Astrocyte of the spinal cord (primary cell): ENCODE data around the gene FOS.
"Not testable (repeated sequence)": the region's sequence is repeated elsewhere in the genome, so short reads cannot be mapped to it uniquely, and the experiment has no call there.

Experiments used
- DNase-seq: peaks from one replicate; pipeline ENCODE4 v3.0.0; 2011; ENCODE audit warnings: low read depth, low spot score
- H3K4me3 ChIP-seq: 2 replicates; pipeline ENCODE4 v1.5.1; 2011; ENCODE audit warnings: low read depth, mild to moderate bottlenecking, low read length, moderate library complexity
- CTCF ChIP-seq: IDR thresholded peaks from 2 replicates; pipeline ENCODE4 v1.5.1; 2012; ENCODE audit warnings: low read depth, mild to moderate bottlenecking, low read length, inconsistent platforms
- in situ Hi-C: cut with HindIII; loops from 2 replicates; pipeline ENCODE4 v1.10.0; 2017; ENCODE audit warnings: low sequenced_read_pairs

FOS gene

GRCh38 chr14:75234173-75235115 lies 44.2 kb upstream of the FOS start:
- no peak overlapping the region for H3K4me3 ChIP-seq
- in situ Hi-C loops = no loop called here
- DNase-seq = peak; percentile 94
- TF ChIP-seq CTCF = no peak

- H3K4me3 ChIP-seq, DNase-seq, in situ Hi-C loops: not testable (repeated sequence)
These were observed 43.4 kb upstream of the FOS start for GRCh38 chr14:75235198-75235597.

- in situ Hi-C loops = no loop called here
- TF ChIP-seq CTCF = no peak
- no peak for DNase-seq
- no peak overlapping the region for H3K4me3 ChIP-seq
These were observed 42.2 kb upstream of the FOS start for GRCh38 chr14:75236467-75236866.

GRCh38 chr14:75236901-75237419 lies 41.7 kb upstream of the FOS start:
- TF ChIP-seq CTCF = no peak
- in situ Hi-C loops = no loop called here
- DNase-seq = no peak
- H3K4me3 ChIP-seq = no peak overlapping the region

GRCh38 chr14:75238756-75239455 lies 39.7 kb upstream of the FOS start:
- DNase-seq = peak; percentile 20
- H3K4me3 ChIP-seq = no peak overlapping the region
- no peak for TF ChIP-seq CTCF
- in situ Hi-C loops = no loop called here

GRCh38 chr14:75240781-75241180 lies 37.8 kb upstream of the FOS start:
- in situ Hi-C loops = no loop called here
- no peak for TF ChIP-seq CTCF
- no peak overlapping the region for H3K4me3 ChIP-seq
- DNase-seq = no peak
